HEK293 (cell line): ENCODE data around the gene RHEX.
A peak's percentile ranks its signal among the peaks of the same experiment; 100 is the strongest.
"Not testable (repeated sequence)": the region's sequence is repeated elsewhere in the genome, so short reads cannot be mapped to it uniquely, and the experiment has no call there.

Experiments used
- CTCF ChIA-PET: fragments of 350-600 bp; formaldehyde crosslinking; extraction: SDS; loops from one replicate; lab custom pipeline; 2021; ENCODE audit warnings: antibody characterized with exemption; lab: Yijun Ruan, JAX
- POLR2A ChIA-PET: fragments of 300-600 bp; formaldehyde crosslinking; extraction: SDS; loops from one replicate; lab custom pipeline; 2020; ENCODE audit warnings: antibody characterized with exemption, inconsistent platforms; lab: Yijun Ruan, JAX
- H3K27ac ChIP-seq: fragments of 200-500 bp; sonication (Bioruptor generic); 2 replicates; pipeline ENCODE4 v1.5.1; 2014; ENCODE audit warnings: low read depth, low read length, control low read depth, inconsistent platforms; ENCODE audit errors: extremely low read depth
- H3K36me3 ChIP-seq, 2 experiments: fragments of 200-500 bp in 1 of 2; sonication (Bioruptor generic) in 1 of 2; 1 replicate in 1 of 2; 2 replicates in 1 of 2; pipeline ENCODE4 v1.5.1; 2014 to 2017; ENCODE audit warnings: inconsistent platforms in 2 of 2, low read length in 2 of 2; ENCODE audit not compliant: control insufficient read depth in 2 of 2, insufficient read depth in 1 of 2
- H3K4me1 ChIP-seq: fragments of 200-500 bp; sonication (Bioruptor generic); 2 replicates; pipeline ENCODE4 v1.5.1; 2014; ENCODE audit warnings: mild to moderate bottlenecking, low read length, inconsistent platforms; ENCODE audit not compliant: control insufficient read depth, insufficient read depth
- H3K4me3 ChIP-seq: 2 replicates; pipeline ENCODE4 v1.5.1; 2011; ENCODE audit warnings: low read depth, mild to moderate bottlenecking, control low read depth, low read length, moderate library complexity
- H3K9me3 ChIP-seq: fragments of 200-500 bp; sonication (Bioruptor generic); 2 replicates; pipeline ENCODE4 v1.5.1; 2014; ENCODE audit warnings: low read depth, low read length, inconsistent platforms; ENCODE audit not compliant: control insufficient read depth, insufficient read depth
- CTCF ChIP-seq: fragments of 450-650 bp; formaldehyde crosslinking; IDR thresholded peaks from 2 replicates; pipeline ENCODE4 v1.5.1; 2016; ENCODE audit warnings: missing biosample characterization, missing genetic modification characterization
- INSM2 ChIP-seq: fragments of 450-650 bp; formaldehyde crosslinking; IDR thresholded peaks from 2 replicates; pipeline ENCODE4 v1.5.1; 2016; ENCODE audit warnings: missing biosample characterization, missing genetic modification characterization
- PBX3 ChIP-seq: sonication (generic); formaldehyde crosslinking; IDR thresholded peaks from 2 replicates; pipeline ENCODE4 v1.8.1; 2022; ENCODE audit warnings: mild to moderate bottlenecking, moderate library complexity, missing genetic modification reagents
- SETDB1 ChIP-seq: IDR thresholded peaks from one replicate; pipeline ENCODE4 v1.6.1; 2017; ENCODE audit warnings: mild to moderate bottlenecking, low read length, moderate library complexity, mixed read lengths; ENCODE audit not compliant: insufficient read length
- ZBTB10 ChIP-seq: fragments of 450-650 bp; formaldehyde crosslinking; IDR thresholded peaks from 2 replicates; pipeline ENCODE4 v1.5.1; 2016; ENCODE audit warnings: missing biosample characterization, missing genetic modification characterization
- ZBTB20 ChIP-seq: fragments of 450-650 bp; formaldehyde crosslinking; IDR thresholded peaks from 2 replicates; pipeline ENCODE4 v1.5.1; 2016; ENCODE audit warnings: missing biosample characterization, missing genetic modification characterization
- ZBTB48 ChIP-seq: fragments of 450-650 bp; formaldehyde crosslinking; IDR thresholded peaks from 2 replicates; pipeline ENCODE4 v1.5.1; 2016; ENCODE audit warnings: missing biosample characterization, missing genetic modification characterization
- ZEB2 ChIP-seq: fragments of 450-650 bp; formaldehyde crosslinking; IDR thresholded peaks from 2 replicates; pipeline ENCODE4 v1.5.1; 2016; ENCODE audit warnings: missing biosample characterization, missing genetic modification characterization
- ZFP37 ChIP-seq: fragments of 450-650 bp; formaldehyde crosslinking; IDR thresholded peaks from 2 replicates; pipeline ENCODE4 v1.5.1; 2016; ENCODE audit warnings: missing biosample characterization, missing genetic modification characterization
- ZFP41 ChIP-seq: fragments of 450-650 bp; formaldehyde crosslinking; IDR thresholded peaks from 2 replicates; pipeline ENCODE4 v1.5.1; 2016; ENCODE audit warnings: missing biosample characterization, missing genetic modification characterization, borderline replicate concordance
- ZNF112 ChIP-seq: fragments of 450-650 bp; formaldehyde crosslinking; IDR thresholded peaks from 2 replicates; pipeline ENCODE4 v1.5.0; 2017; ENCODE audit warnings: missing biosample characterization, missing genetic modification characterization
- ZNF114 ChIP-seq: fragments of 450-650 bp; formaldehyde crosslinking; IDR thresholded peaks from 2 replicates; pipeline ENCODE4 v1.5.0; 2017; ENCODE audit warnings: missing biosample characterization, missing genetic modification characterization
- ZNF157 ChIP-seq: fragments of 450-650 bp; formaldehyde crosslinking; IDR thresholded peaks from 2 replicates; pipeline ENCODE4 v1.5.1; 2016; ENCODE audit warnings: missing biosample characterization, missing genetic modification characterization
- ZNF2 ChIP-seq: fragments of 450-650 bp; formaldehyde crosslinking; IDR thresholded peaks from 2 replicates; pipeline ENCODE4 v1.5.1; 2016; ENCODE audit warnings: missing biosample characterization, missing genetic modification characterization
- ZNF274 ChIP-seq, 2 experiments: fragments of 200-500 bp in 1 of 2; fragments of 450-650 bp in 1 of 2; sonication (Bioruptor generic) in 1 of 2; formaldehyde crosslinking in 1 of 2; IDR thresholded peaks; 2 replicates each; pipeline versions ENCODE4 v1.5.1 to v1.6.1; 2014 to 2016; ENCODE audit warnings: borderline replicate concordance in 1 of 2, inconsistent platforms in 1 of 2, low read length in 1 of 2, missing biosample characterization in 1 of 2, missing genetic modification characterization in 1 of 2
- ZNF433 ChIP-seq: fragments of 450-650 bp; formaldehyde crosslinking; IDR thresholded peaks from 2 replicates; pipeline ENCODE4 v1.5.1; 2016; ENCODE audit warnings: missing biosample characterization, missing genetic modification characterization, low read depth
- ZNF514 ChIP-seq: fragments of 450-650 bp; formaldehyde crosslinking; IDR thresholded peaks from 2 replicates; pipeline ENCODE4 v1.5.1; 2016; ENCODE audit warnings: missing biosample characterization, missing genetic modification characterization
- ZNF544 ChIP-seq: fragments of 450-650 bp; formaldehyde crosslinking; IDR thresholded peaks from 2 replicates; pipeline ENCODE4 v1.5.0; 2017; ENCODE audit warnings: missing biosample characterization, missing genetic modification characterization
- ZNF548 ChIP-seq: fragments of 450-650 bp; formaldehyde crosslinking; IDR thresholded peaks from 2 replicates; pipeline ENCODE4 v1.5.1; 2016; ENCODE audit warnings: missing biosample characterization, missing genetic modification characterization
- ZNF596 ChIP-seq: fragments of 450-650 bp; IDR thresholded peaks from 2 replicates; pipeline ENCODE4 v1.5.0; 2018; ENCODE audit warnings: missing biosample characterization, mild to moderate bottlenecking, missing genetic modification characterization, moderate library complexity
- ZNF624 ChIP-seq: fragments of 450-650 bp; formaldehyde crosslinking; IDR thresholded peaks from 2 replicates; pipeline ENCODE4 v1.5.1; 2017; ENCODE audit warnings: missing biosample characterization, missing genetic modification characterization
- ZNF654 ChIP-seq: fragments of 450-650 bp; formaldehyde crosslinking; IDR thresholded peaks from 2 replicates; pipeline ENCODE4 v1.5.1; 2016; ENCODE audit warnings: low read depth, missing biosample characterization, missing genetic modification characterization
- ZNF76 ChIP-seq: fragments of 450-650 bp; formaldehyde crosslinking; IDR thresholded peaks from 2 replicates; pipeline ENCODE4; 2016; ENCODE audit warnings: low read depth, missing biosample characterization, missing genetic modification characterization, borderline replicate concordance
- ZSCAN30 ChIP-seq: fragments of 450-650 bp; IDR thresholded peaks from 2 replicates; pipeline ENCODE4 v1.5.1; 2018; ENCODE audit warnings: missing biosample characterization, mild to moderate bottlenecking, missing genetic modification characterization, moderate library complexity

Gene RHEX, protein sequence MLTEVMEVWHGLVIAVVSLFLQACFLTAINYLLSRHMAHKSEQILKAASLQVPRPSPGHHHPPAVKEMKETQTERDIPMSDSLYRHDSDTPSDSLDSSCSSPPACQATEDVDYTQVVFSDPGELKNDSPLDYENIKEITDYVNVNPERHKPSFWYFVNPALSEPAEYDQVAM

DNA sequence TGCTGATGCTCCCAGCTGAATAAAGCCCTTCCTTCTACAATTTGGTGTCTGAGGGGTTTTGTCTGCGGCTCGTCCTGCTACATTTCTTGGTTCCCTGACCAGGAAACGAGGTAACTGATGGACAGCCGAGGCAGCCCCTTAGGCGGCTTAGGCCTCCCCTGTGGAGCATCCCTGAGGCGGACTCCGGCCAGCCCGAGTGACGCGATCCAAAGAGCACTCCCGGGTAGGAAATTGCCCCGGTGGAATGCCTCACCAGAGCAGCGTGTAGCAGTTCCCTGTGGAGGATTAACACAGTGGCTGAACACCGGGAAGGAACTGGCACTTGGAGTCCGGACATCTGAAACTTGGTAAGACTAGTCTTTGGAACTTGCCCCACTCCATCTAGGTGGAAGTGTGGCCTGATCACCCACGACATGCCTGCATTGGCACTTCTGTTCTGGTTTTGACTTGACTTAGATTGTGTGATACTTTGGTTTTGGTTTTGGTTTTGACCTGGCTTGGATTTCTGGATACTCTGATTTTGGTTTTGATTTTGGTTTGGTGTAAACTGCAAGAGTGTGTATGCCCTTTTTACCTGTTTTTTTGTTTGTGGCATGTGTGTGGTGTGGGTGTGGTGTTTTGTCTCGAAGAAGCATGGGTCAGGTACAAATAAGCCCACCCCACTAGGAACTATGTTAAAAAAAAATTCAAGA is at the start of gene RHEX:
Gene RHEX, plus strand, starts transcription at position 255 of the 692 bp plus-strand sequence. CDS start 44,656 bp downstream, outside the sequence.
- H3K4me3 ChIP-seq, H3K4me1 ChIP-seq, POLR2A ChIA-PET, H3K36me3 ChIP-seq, H3K9me3 ChIP-seq, H3K27ac ChIP-seq: not testable (repeated sequence)
- CTCF ChIA-PET = interaction anchor here (0.6 kb wide), 2 partner anchors 21 to 1404 kb away, joined by 3 to 4 read pairs; no protein-coding TSS in a partner anchor

DNA sequence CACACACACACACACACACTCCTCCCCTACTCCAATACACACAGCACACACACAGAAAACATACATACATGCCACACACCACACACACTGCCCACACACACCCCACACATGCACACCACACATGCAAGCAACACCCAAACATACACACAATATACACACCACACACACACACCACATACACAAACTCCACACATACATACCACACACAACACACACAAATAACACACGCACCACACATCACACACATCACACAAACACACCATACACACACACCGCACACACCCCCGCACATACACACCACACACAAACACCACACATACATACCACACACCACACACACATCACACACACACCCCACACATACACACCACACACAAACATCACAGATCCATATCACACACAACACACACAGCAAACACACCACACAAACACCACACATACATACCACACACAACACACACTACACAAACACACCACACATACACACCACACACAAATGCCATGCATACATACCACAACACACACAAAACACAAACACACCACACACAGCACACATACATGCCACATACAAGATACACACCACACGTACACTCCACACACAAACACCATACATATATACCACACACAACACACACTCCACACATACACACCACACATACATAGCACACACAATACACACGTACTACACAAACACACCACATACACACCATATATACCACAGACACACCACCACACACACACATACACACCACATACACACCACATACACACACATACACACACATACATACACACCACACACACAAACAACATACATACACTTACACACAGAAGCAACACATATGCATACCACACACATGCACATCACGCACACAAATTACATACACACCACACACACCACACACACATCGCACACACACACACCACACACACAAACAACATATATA is 48.8 kb upstream of the RHEX start:
- no peaks in the 10 kb centered on the region for H3K4me1 ChIP-seq
- H3K9me3 ChIP-seq = no peaks in the 10 kb centered on the region
- POLR2A ChIA-PET = no interaction called here
- no peak overlapping the region for H3K4me3 ChIP-seq
- no peak overlapping the region for H3K27ac ChIP-seq
- H3K36me3 ChIP-seq = no peaks in the 10 kb centered on the region
- CTCF ChIA-PET = interaction anchor here (1.3 kb wide), 1 partner anchor 26 kb away, joined by 6 read pairs; no protein-coding TSS in a partner anchor
- TF ChIP-seq ZNF112 (tag by site-specific recombination) = 0 out of 2 replicates have a peak, but pooled peaks have one; percentile 6
- TF ChIP-seq ZNF114 (tag by site-specific recombination) = peak; percentile 87; the same call in 1 of the 2 replicates
- peak; percentile 13; the same call in 1 of the 2 replicates for TF ChIP-seq ZNF76 (tag by site-specific recombination)
- no peak for TF ChIP-seq ZNF624 (tag by site-specific recombination)
- TF ChIP-seq ZNF514 (tag by site-specific recombination) = 0 out of 2 replicates have a peak, but pooled peaks have one; percentile 5
- peak; percentile 10; the same call in 1 of the 2 replicates for TF ChIP-seq ZNF157
- TF ChIP-seq ZBTB48 (tag by site-specific recombination) = peak; percentile 43
- peak; percentile 12; the same call in 1 of the 2 replicates for TF ChIP-seq ZBTB10 (tag by site-specific recombination)
- no peak for TF ChIP-seq ZNF433 (tag by site-specific recombination)
- TF ChIP-seq SETDB1 = no peak
- no peak; the same call in 1 of the 2 replicates for TF ChIP-seq ZNF548 (tag by site-specific recombination)
- TF ChIP-seq CTCF (tag by site-specific recombination) = no peak
- no peak for TF ChIP-seq ZFP37
- peak; percentile 15 for TF ChIP-seq ZNF544 (tag by site-specific recombination)
- no peak for TF ChIP-seq PBX3 (CRISPR knock-in tag)
- TF ChIP-seq ZSCAN30 = no peak
- TF ChIP-seq ZNF654 (tag by site-specific recombination) = no peak
- TF ChIP-seq ZEB2 (tag by site-specific recombination) = no peak
- peak; percentile 5; the same call in 1 of the 2 replicates for TF ChIP-seq ZFP41
- TF ChIP-seq ZNF2 (tag by site-specific recombination) = peak; percentile 27; the same call in 1 of the 2 replicates
- peak; percentile 25 for TF ChIP-seq ZBTB20 (tag by site-specific recombination)
- TF ChIP-seq ZNF596 (tag by site-specific recombination) = no peak
- TF ChIP-seq ZNF274 (IDR thresholded peaks at IDR 0.05; ENCODE audit: low read length) = no peak
- TF ChIP-seq ZNF274 (tag by site-specific recombination; IDR thresholded peaks at IDR 0.05; ENCODE audit: borderline replicate concordance) = peak; percentile 62; the same call in 1 of the 2 replicates
- TF ChIP-seq INSM2 (tag by site-specific recombination) = peak; percentile 50
